Naive thymus-derived CD8-positive, alpha-beta T cell (primary cell): Measurements from ENCODE around the gene ALK. TPM values are rescaled to one million over a fixed set of nuclear protein-coding genes. Genes with fewer than 3 reads are reported as not detected.

Experiments
- ATAC-seq, 2 donors: fragments of 150-1000 bp; cut with Tn5 transposase in 1 of 2; sonication (Bioruptor Pico), chemical (Tn5 transposase) in 1 of 2; 1 replicate in 1 of 2; 2 replicates in 1 of 2; pipeline ENCODE4 v1.10.0; 2021; ENCODE audit warnings: mild to moderate bottlenecking in 2 of 2, moderate library complexity in 2 of 2
- POLR2A ChIA-PET: fragments of 350-600 bp; sonication (Branson Sonifier 250); formaldehyde crosslinking; loops from one replicate; lab custom pipeline; 2021; ENCODE audit warnings: antibody characterized with exemption; lab: Charles Lee
- DNase-seq, 10 donors: peaks; one replicate each; pipeline versions ENCODE4 v3.0.0 to v3.0.0-alpha.2; 2020 to 2022
- H3K27ac Mint-ChIP-seq, 10 donors: one replicate each; pipeline ENCODE4 v1.8.0; 2020 to 2022; ENCODE audit warnings: mild to moderate bottlenecking in 10 of 10, mixed read lengths in 10 of 10, moderate library complexity in 4 of 10, inconsistent platforms in 1 of 10
- H3K27me3 Mint-ChIP-seq, 5 donors: one replicate each; pipeline ENCODE4 v1.8.0; 2021 to 2022; ENCODE audit warnings: mixed read lengths in 5 of 5
- H3K36me3 Mint-ChIP-seq, 3 donors: one replicate each; pipeline ENCODE4 v1.8.0; 2020 to 2022; ENCODE audit warnings: mixed read lengths in 3 of 3, mild to moderate bottlenecking in 2 of 3, inconsistent platforms in 1 of 3
- H3K4me1 Mint-ChIP-seq, 4 donors: one replicate each; pipeline ENCODE4 v1.8.0; 2021 to 2022; ENCODE audit warnings: mixed read lengths in 4 of 4
- H3K4me3 Mint-ChIP-seq, 10 donors: one replicate each; pipeline ENCODE4 v1.8.0; 2020 to 2022; ENCODE audit warnings: mild to moderate bottlenecking in 10 of 10, mixed read lengths in 10 of 10, moderate library complexity in 6 of 10, inconsistent platforms in 1 of 10
- H3K9me3 Mint-ChIP-seq, 9 donors: one replicate each; pipeline ENCODE4 v1.8.0; 2020 to 2022; ENCODE audit warnings: mixed read lengths in 9 of 9, mild to moderate bottlenecking in 3 of 9, inconsistent platforms in 1 of 9, moderate library complexity in 1 of 9
- polyA plus RNA-seq, 3 donors: library from polyadenylated mRNA; unstranded; fragments of 300-500 nt; fragmentation: Illumina TruSeq; gene quantifications; one replicate each; pipeline ENCODE4 v1.2.3, GENCODE V29; 2021
- total RNA-seq, 8 experiments: library from RNA in 2 of 8; stranded (reverse) in 2 of 8; gene quantifications; one replicate each; pipeline ENCODE4 v1.2.3 and lab custom pipeline; 2021 to 2026

Gene ALK
- total and polyA plus RNA-seq, 5 experiments from 2014 or later: 0.10 TPM; not detected in 4

DNA sequence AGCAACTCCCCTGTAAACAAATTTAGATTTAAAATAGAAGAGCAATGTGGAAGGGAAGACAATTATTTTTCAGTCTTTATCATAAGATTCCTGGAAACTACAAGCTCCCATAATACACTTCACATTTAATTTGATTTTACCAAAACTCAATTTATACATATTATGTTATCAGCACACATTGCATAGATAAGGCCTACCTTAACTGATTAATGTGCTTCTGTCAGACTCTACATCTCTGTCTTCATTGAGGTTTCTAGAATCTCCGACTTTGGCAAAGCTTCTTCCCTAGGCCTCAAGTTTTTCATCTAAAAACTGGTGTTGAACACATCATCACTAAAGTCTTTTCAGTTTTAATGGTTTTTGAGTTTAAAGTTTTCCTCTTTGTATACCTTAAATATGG lies 440.1 kb downstream of the ALK start:
- Mint-ChIP-seq H3K27me3 (peaks cover 7 to 32% (median 15%) of the 10 kb centered on the region in 5 donors), H3K36me3 (no peaks in the 10 kb centered on the region), H3K4me3 (no peak overlapping the region), H3K27ac (no peak overlapping the region), H3K9me3 (peaks cover 0 to 2% (median 0%) of the 10 kb centered on the region in 9 donors), H3K4me1 (no peaks in the 10 kb centered on the region)
- DNase-seq (no peak), ATAC-seq (no peak)
- POLR2A ChIA-PET: interaction anchor here (0.7 kb wide), 1 partner anchor 21 kb away, joined by 4 read pairs; no protein-coding TSS in a partner anchor

- Mint-ChIP-seq H3K27me3 (peaks cover 7 to 31% (median 15%) of the 10 kb centered on the region in 5 donors), H3K4me1 (no peaks in the 10 kb centered on the region), H3K36me3 (no peaks in the 10 kb centered on the region), H3K27ac (no peak overlapping the region), H3K4me3 (no peak overlapping the region), H3K9me3 (peaks cover 0 to 2% (median 0%) of the 10 kb centered on the region in 9 donors)
- ATAC-seq: no peak
- POLR2A ChIA-PET: interaction anchor here (0.7 kb wide), 1 partner anchor 22 kb away, joined by 4 read pairs; no protein-coding TSS in a partner anchor
- DNase-seq: no peak
Observed at GRCh38 chr2:29480426-29480825, 441.0 kb downstream of the ALK start.

- Mint-ChIP-seq H3K27ac (no peak overlapping the region), H3K36me3 (no peaks in the 10 kb centered on the region), H3K9me3 (peaks cover 0 to 2% (median 0%) of the 10 kb centered on the region in 9 donors), H3K4me1 (no peaks in the 10 kb centered on the region), H3K27me3 (peaks cover 7 to 33% (median 16%) of the 10 kb centered on the region in 5 donors), H3K4me3 (no peak overlapping the region)
- POLR2A ChIA-PET: no interaction called here
- ATAC-seq: no peak
- no peak for DNase-seq
Observed at GRCh38 chr2:29479401-29479800, 442.0 kb downstream of the ALK start.

DNA sequence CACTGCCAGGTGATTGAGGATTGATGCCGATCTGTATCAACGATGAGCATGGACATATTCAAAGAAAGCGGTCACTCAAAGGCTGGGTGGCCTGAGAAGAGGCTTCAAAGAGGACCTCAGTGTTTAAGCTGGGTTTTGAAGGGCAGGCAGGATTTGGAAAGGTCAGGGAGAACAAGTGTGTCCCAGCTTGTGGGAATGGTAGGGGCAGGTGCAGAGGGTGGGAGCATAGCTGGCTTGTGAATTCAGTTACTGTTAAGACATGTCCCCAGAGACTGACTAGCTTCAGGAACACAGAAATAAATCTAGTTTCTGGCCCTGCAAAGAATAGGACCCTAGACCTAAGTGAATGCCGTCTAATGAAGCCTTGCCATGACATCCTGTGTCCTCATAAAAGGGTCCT lies 442.7 kb downstream of the ALK start:
- POLR2A ChIA-PET: no interaction called here
- H3K27ac Mint-ChIP-seq: no peak overlapping the region
- no peak for DNase-seq
- no peaks in the 10 kb centered on the region for H3K36me3 Mint-ChIP-seq
- peaks cover 0 to 6% (median 0%) of the 10 kb centered on the region in 9 donors for H3K9me3 Mint-ChIP-seq
- peaks cover 7 to 33% (median 17%) of the 10 kb centered on the region in 5 donors for H3K27me3 Mint-ChIP-seq
- ATAC-seq: no peak
- no peaks in the 10 kb centered on the region for H3K4me1 Mint-ChIP-seq
- no peak overlapping the region for H3K4me3 Mint-ChIP-seq

DNA sequence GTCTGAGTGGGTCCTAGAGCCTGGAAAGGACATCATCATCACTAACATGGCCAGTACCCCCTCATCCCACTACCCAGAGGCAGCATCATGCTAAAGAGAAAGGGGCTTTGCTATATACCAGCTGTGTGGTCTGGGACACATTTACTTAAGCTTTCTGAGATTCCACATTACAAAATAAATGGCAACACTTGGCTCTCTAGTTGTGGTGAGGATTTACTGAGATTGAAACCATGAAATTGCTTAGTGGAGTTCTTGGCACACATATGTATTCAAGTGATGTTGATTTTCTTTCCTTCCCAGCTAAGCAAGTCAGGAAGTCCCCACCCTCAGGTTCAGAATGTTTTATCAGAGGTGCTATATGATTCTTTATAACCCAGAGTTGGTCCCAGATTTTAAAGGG lies 444.2 kb downstream of the ALK start:
- DNase-seq (no peak), ATAC-seq (no peak)
- H3K4me1 Mint-ChIP-seq: no peaks in the 10 kb centered on the region
- H3K27me3 Mint-ChIP-seq: peaks cover 7 to 33% (median 17%) of the 10 kb centered on the region in 5 donors
- POLR2A ChIA-PET: no interaction called here
- H3K27ac Mint-ChIP-seq: no peak overlapping the region
- no peaks in the 10 kb centered on the region for H3K36me3 Mint-ChIP-seq
- H3K9me3 Mint-ChIP-seq: peaks cover 0 to 16% (median 4%) of the 10 kb centered on the region in 9 donors
- no peak overlapping the region for H3K4me3 Mint-ChIP-seq

- Mint-ChIP-seq H3K27me3 (peaks cover 7 to 33% (median 17%) of the 10 kb centered on the region in 5 donors), H3K9me3 (peaks cover under 1 to 23% (median 5%) of the 10 kb centered on the region in 9 donors), H3K4me3 (no peak overlapping the region), H3K27ac (no peak overlapping the region), H3K36me3 (peaks cover 0 to 2% (median under 1%) of the 10 kb centered on the region in 3 donors), H3K4me1 (no peaks in the 10 kb centered on the region)
- POLR2A ChIA-PET: no interaction called here
- DNase-seq (no peak), ATAC-seq (no peak)
Observed at GRCh38 chr2:29475499-29475898, 445.9 kb downstream of the ALK start.

GRCh38 chr2:29469961-29470360 lies 451.4 kb downstream of the ALK start:
- H3K4me3 Mint-ChIP-seq: no peak overlapping the region
- peaks cover 0 to 19% (median 5%) of the 10 kb centered on the region in 3 donors for H3K36me3 Mint-ChIP-seq
- POLR2A ChIA-PET: no interaction called here
- peaks cover 8 to 40% (median 20%) of the 10 kb centered on the region in 9 donors for H3K9me3 Mint-ChIP-seq
- no peak for DNase-seq
- no peak for ATAC-seq
- H3K27ac Mint-ChIP-seq: no peak overlapping the region
- no peaks in the 10 kb centered on the region for H3K4me1 Mint-ChIP-seq
- peaks cover 0 to 7% (median 3%) of the 10 kb centered on the region in 5 donors for H3K27me3 Mint-ChIP-seq

DNA sequence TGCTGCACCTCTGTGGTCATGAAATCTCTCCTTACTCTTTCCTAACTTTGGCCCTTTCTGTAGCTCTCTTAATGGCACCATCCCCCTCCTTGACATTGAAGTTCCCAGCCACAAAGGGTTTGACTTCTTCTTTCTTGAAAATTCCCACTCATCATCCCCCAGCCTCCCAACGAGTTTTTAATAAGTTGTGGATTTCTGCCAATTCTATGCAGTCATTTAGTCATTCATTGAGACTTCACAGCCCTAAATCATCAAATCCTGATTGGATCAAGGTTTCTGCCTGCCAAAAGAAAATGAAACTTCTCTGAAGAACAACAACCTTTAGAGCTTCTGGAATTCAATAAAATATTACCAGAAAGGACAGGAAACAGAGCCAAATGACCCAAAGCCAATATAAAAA lies 451.9 kb downstream of the ALK start:
- Mint-ChIP-seq H3K27me3 (peaks cover 2 to 8% (median 4%) of the 10 kb centered on the region in 5 donors), H3K36me3 (peaks cover 0 to 19% (median 5%) of the 10 kb centered on the region in 3 donors), H3K27ac (no peak overlapping the region), H3K4me3 (no peak overlapping the region), H3K9me3 (peaks cover 8 to 40% (median 20%) of the 10 kb centered on the region in 9 donors), H3K4me1 (no peaks in the 10 kb centered on the region)
- DNase-seq (no peak), ATAC-seq (no peak)
- POLR2A ChIA-PET: no interaction called here

DNA sequence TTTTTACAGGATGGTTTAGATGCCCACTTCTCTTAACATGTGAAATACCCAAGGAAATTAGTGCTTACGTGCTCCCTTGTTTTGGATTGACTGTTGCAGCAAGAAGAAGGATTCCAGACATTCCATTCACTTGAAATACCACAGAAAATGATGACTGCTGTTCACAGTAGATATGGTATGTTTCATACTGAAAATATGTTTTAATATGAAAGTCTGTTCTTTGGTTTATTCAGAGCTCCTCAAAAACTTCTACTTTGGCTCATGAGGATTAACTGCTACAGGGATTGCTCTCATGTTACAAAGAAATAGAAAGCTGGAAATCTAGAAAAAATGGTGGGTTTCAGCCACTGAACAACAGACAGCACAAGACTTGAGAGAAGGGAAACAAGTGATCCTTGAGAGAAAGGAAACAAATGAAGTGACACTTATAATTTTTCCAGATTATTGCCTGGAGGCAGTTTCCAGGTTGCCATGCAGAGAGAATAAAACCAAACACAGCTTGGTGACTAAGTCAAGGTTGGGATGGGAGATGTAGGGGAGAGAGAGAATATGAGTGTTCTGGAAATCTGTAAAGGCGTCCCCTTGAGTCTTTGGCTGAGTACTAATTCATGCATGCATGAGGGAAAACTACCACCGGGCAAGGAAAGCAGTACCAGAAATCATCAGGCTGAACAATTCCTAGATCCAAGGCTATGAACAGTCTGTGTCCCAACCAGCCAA lies 458.0 kb downstream of the ALK start:
- H3K27ac Mint-ChIP-seq: no peak overlapping the region
- POLR2A ChIA-PET: no interaction called here
- H3K4me1 Mint-ChIP-seq: no peaks in the 10 kb centered on the region
- H3K9me3 Mint-ChIP-seq: peaks cover 0 to 3% (median 0%) of the 10 kb centered on the region in 9 donors
- peaks cover 5 to 29% (median 16%) of the 10 kb centered on the region in 5 donors for H3K27me3 Mint-ChIP-seq
- no peaks in the 10 kb centered on the region for H3K36me3 Mint-ChIP-seq
- H3K4me3 Mint-ChIP-seq: no peak overlapping the region
- ATAC-seq (no peak), DNase-seq (no peak)

- no peak overlapping the region for H3K27ac Mint-ChIP-seq
- ATAC-seq (no peak), DNase-seq (no peak)
- H3K36me3 Mint-ChIP-seq: no peaks in the 10 kb centered on the region
- H3K4me1 Mint-ChIP-seq: no peaks in the 10 kb centered on the region
- peaks cover 5 to 29% (median 16%) of the 10 kb centered on the region in 5 donors for H3K27me3 Mint-ChIP-seq
- POLR2A ChIA-PET: no interaction called here
- H3K9me3 Mint-ChIP-seq: no peaks in the 10 kb centered on the region
- H3K4me3 Mint-ChIP-seq: no peak overlapping the region
Observed at GRCh38 chr2:29462293-29462692, 459.1 kb downstream of the ALK start.

DNA sequence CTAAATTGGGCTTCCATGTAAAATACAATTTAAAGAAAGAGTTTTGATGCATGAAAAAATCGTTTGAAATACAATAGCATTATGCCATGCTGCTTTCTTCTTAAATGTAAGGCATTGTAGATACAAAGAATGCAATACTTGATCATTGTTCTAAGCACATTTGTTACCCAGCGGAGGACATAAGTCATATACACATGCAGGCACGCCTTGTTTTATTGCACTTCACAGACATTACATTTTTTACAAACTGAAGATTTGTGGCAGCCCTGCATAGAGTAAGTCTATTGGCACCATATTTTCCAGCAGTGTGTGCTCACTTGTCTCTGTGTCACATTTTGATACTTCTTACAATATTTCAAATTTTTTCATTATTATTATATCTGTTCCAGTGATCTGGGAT lies 461.2 kb downstream of the ALK start:
- no peak for ATAC-seq
- Mint-ChIP-seq H3K27me3 (peaks cover 4 to 36% (median 17%) of the 10 kb centered on the region in 5 donors), H3K27ac (no peak overlapping the region), H3K36me3 (no peaks in the 10 kb centered on the region), H3K4me1 (no peaks in the 10 kb centered on the region), H3K9me3 (no peaks in the 10 kb centered on the region), H3K4me3 (no peak overlapping the region)
- DNase-seq: no peak
- POLR2A ChIA-PET: no interaction called here

DNA sequence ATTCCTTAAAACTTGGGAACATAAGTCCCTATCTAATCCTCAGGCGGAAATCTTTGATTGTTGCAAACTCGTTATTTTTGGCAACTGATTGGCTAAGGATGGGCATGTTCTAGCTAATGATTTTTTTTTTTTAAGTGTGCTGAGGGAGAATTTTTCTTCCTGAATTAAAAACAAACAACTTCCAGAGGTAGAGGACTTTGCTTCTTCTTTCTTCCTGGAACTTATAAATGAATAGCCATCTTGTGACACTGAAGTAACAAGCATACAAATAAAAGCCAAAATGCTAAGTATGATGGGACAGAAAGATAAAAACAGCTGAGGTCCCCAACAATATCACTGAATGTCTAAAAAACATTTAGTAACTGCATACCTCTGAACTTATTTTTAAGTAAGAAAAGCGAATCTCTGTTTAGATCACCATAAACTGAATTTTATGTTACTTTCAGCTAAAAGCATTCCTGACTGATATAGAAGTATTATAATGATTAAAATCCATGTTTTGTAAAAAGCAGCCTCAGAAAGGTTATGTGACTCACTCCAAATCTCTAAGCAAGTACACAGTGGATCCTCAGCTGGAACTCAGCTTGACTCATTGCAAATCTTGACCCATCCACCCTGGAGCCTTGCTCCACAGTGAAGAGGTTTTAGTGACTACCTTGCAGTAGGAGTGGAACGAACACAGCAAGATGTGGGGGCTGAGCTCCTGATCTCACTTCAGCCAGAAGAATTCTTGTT lies 461.8 kb downstream of the ALK start:
- no peak overlapping the region for H3K4me3 Mint-ChIP-seq

DNA sequence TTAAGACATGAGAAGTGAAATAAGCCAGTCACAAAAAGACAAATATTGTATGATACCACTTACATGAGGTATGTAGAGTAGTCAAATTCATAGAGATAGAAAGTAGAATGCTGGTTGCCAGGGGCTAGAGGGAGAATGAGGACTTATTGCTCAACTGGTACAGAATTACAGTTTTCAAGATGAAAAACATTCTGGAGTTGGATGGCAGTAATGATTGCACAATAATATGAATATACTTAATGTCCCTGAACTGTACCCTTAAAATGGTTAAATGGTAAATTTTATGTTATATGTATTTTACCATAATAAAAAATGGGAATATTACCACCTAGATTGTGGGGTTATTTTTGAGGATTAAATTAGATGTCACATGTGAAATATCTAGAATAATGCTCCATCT lies 465.0 kb downstream of the ALK start:
- H3K27ac Mint-ChIP-seq: no peak overlapping the region
- no peaks in the 10 kb centered on the region for H3K9me3 Mint-ChIP-seq
- POLR2A ChIA-PET: no interaction called here
- H3K36me3 Mint-ChIP-seq: no peaks in the 10 kb centered on the region
- H3K4me1 Mint-ChIP-seq: no peaks in the 10 kb centered on the region
- peaks cover 1 to 20% (median 8%) of the 10 kb centered on the region in 5 donors for H3K27me3 Mint-ChIP-seq
- no peak overlapping the region for H3K4me3 Mint-ChIP-seq
- ATAC-seq: no peak
- DNase-seq: no peak

More for the DNA sequence above, 461.8 kb downstream of the ALK start:
- no peak for DNase-seq
- ATAC-seq: no peak
- no peaks in the 10 kb centered on the region for H3K4me1 Mint-ChIP-seq
- no peak overlapping the region for H3K27ac Mint-ChIP-seq
- H3K9me3 Mint-ChIP-seq: no peaks in the 10 kb centered on the region
- no peaks in the 10 kb centered on the region for H3K36me3 Mint-ChIP-seq
- peaks cover 4 to 33% (median 17%) of the 10 kb centered on the region in 5 donors for H3K27me3 Mint-ChIP-seq
- POLR2A ChIA-PET: no interaction called here
